ENCODE results near the gene SF3A1. TPM values are rescaled to one million over a fixed set of nuclear protein-coding genes. Genes with fewer than 3 reads are reported as not detected.
A peak's percentile ranks its signal among the peaks of the same experiment; 100 is the strongest.

The SF3A1 gene
- total RNA-seq, 1 experiment from 2014 or later = 167 TPM

DNA sequence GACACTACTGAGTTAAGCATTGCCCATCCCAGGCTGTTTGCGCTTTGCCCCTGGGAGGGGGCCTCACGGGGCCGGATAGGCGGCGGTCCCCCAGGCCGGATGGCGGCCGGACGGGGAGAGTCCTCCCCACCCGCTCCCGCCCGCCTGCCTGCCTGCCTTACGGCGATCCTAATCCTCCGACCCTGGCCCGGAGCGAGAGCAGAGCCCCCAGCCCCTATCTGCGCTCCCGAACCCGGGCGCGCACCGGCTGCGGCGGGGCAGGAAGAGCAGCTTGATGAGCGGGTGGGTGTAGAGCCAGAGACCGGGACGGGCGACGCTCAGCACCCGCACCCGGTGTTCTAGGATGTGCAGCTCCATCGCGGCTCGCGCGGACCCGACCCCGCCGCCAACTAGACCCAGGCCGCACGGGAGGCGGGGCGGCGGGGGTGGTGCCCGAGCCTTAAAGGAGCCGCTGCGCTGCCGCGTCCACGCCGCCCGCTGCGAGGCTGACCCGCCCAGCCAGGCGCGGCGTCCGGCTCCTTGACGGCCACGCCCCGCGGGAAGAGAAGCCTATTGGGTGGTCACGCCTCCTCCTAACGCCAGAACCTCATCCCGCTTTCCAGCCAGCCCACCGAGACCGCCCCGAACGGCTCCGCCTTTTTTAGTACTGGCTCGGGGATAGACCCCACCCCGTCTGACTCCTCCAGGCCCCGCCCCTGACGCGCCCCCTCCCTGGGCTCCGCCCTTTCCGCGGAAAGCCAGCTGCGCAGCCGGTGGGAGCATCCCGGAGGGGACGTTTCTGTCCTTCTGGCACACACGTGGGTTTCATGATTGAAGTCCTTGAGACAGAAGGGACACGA, 67.3 kb downstream of the SF3A1 start, which contains the start of gene CASTOR1:
Gene CASTOR1 (minus strand): TSS at position 365 of the 839 bp plus-strand sequence. CDS start 8 bp downstream, at position 357.
- H3K9me3 Mint-ChIP-seq (ENCODE audit: unreplicated experiment) = no peaks in the 10 kb centered on the region
- H3K27ac Mint-ChIP-seq (ENCODE audit: low read depth, unreplicated experiment) = peak within 1 kb of the TSS; percentile 62
- DNase-seq (ENCODE audit: unreplicated experiment) = peak; percentile 98
- POLR2A ChIA-PET = interaction anchor here (0.6 to 6.0 kb wide), 15 partner anchors 9 to 135 kb away, joined by 3 to 109 read pairs (median 5); partner anchors contain the start of genes CCDC157, MTFP1, SEC14L2 and SF3A1
- intact Hi-C loops (cut with micrococcal nuclease) = loop anchor here (1.0 to 2.0 kb wide), 2 partner anchors 67 to 137 kb away; partner anchors contain the start of genes CCDC157 and SF3A1
- H3K27me3 Mint-ChIP-seq (ENCODE audit: insufficient read depth, unreplicated experiment) = no peaks in the 10 kb centered on the region
- TF ChIP-seq, protein P1, sequence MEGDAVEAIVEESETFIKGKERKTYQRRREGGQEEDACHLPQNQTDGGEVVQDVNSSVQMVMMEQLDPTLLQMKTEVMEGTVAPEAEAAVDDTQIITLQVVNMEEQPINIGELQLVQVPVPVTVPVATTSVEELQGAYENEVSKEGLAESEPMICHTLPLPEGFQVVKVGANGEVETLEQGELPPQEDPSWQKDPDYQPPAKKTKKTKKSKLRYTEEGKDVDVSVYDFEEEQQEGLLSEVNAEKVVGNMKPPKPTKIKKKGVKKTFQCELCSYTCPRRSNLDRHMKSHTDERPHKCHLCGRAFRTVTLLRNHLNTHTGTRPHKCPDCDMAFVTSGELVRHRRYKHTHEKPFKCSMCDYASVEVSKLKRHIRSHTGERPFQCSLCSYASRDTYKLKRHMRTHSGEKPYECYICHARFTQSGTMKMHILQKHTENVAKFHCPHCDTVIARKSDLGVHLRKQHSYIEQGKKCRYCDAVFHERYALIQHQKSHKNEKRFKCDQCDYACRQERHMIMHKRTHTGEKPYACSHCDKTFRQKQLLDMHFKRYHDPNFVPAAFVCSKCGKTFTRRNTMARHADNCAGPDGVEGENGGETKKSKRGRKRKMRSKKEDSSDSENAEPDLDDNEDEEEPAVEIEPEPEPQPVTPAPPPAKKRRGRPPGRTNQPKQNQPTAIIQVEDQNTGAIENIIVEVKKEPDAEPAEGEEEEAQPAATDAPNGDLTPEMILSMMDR (IDR thresholded peaks at IDR 0.05; ENCODE audit: unreplicated experiment) = no peak
- BruUV-seq (replicated peaks) = no TSS peak
- H3K36me3 Mint-ChIP-seq (ENCODE audit: insufficient read depth, unreplicated experiment) = no peaks in the 10 kb centered on the region
- peak within 1 kb of the TSS; percentile 77 for H3K4me3 Mint-ChIP-seq (ENCODE audit: unreplicated experiment)
- CTCF ChIA-PET = interaction anchor here (0.6 to 3.7 kb wide), 17 partner anchors 9 to 1053 kb away, joined by 3 to 48 read pairs (median 12); partner anchors contain the start of genes RNF215, SEC14L2 and TBC1D10A
- H3K4me1 Mint-ChIP-seq (ENCODE audit: insufficient read depth, unreplicated experiment) = peaks cover 6% of the 10 kb centered on the region

DNA sequence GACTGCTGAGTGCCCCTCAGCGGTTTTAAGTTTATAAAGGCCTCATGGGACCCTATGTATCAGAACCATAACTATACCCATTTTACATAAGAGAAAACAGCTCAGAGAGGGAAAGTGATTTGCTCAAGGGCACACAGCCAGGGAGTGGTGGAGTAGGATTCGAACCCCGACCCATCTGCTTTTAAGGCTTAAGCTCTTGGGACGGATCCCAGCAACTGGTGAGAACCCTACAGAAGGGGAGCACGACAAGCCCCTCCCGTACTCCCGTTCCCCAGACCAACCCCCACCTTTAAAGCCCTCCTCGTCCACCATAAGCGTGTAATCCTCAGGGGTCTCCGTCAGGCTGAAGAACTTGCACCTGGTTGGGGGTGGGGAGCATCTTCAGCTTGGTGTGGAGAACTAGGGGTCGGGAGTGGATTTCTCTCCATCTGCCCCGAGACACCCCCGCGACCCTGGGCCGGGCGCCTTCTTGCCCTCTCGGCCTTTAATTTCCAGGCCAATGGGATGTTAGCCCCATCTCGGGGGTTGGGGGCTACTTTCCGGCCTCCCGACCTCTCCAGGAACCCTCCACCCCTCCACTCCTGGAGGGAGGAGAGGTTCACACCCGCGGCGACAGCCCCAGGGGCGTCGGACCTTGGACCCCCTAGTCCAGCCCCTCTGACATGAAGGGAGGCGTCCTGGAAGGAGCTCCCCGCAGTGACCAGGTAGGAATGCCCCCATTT, 68.1 kb downstream of the SF3A1 start:
- CTCF ChIA-PET = interaction anchor here (0.6 to 3.7 kb wide), 43 partner anchors 9 to 1052 kb away, joined by 3 to 48 read pairs (median 5); partner anchors contain the start of genes RNF215, SEC14L2 and TBC1D10A
- Mint-ChIP-seq H3K4me1 (ENCODE audit: insufficient read depth, unreplicated experiment) (peaks cover 6% of the 10 kb centered on the region), H3K36me3 (ENCODE audit: insufficient read depth, unreplicated experiment) (no peaks in the 10 kb centered on the region), H3K27me3 (ENCODE audit: insufficient read depth, unreplicated experiment) (no peaks in the 10 kb centered on the region), H3K27ac (ENCODE audit: low read depth, unreplicated experiment) (peak overlapping the region; percentile 27), H3K9me3 (ENCODE audit: unreplicated experiment) (no peaks in the 10 kb centered on the region), H3K4me3 (ENCODE audit: unreplicated experiment) (peak overlapping the region; percentile 77)
- no peak for DNase-seq (ENCODE audit: unreplicated experiment)
- intact Hi-C loops (cut with micrococcal nuclease) = loop anchor here (1.0 to 2.0 kb wide), 4 partner anchors 39 to 138 kb away; partner anchors contain the start of genes CCDC157, RNF215 and SF3A1
- no TSS peak for BruUV-seq (replicated peaks)
- POLR2A ChIA-PET = interaction anchor here (1.0 to 6.0 kb wide), 15 partner anchors 9 to 187 kb away, joined by 3 to 109 read pairs (median 5); partner anchors contain the start of genes CCDC157, MTFP1, RNF215 and SEC14L2
- TF ChIP-seq, protein P1 (IDR thresholded peaks at IDR 0.05; ENCODE audit: unreplicated experiment) = no peak

DNA sequence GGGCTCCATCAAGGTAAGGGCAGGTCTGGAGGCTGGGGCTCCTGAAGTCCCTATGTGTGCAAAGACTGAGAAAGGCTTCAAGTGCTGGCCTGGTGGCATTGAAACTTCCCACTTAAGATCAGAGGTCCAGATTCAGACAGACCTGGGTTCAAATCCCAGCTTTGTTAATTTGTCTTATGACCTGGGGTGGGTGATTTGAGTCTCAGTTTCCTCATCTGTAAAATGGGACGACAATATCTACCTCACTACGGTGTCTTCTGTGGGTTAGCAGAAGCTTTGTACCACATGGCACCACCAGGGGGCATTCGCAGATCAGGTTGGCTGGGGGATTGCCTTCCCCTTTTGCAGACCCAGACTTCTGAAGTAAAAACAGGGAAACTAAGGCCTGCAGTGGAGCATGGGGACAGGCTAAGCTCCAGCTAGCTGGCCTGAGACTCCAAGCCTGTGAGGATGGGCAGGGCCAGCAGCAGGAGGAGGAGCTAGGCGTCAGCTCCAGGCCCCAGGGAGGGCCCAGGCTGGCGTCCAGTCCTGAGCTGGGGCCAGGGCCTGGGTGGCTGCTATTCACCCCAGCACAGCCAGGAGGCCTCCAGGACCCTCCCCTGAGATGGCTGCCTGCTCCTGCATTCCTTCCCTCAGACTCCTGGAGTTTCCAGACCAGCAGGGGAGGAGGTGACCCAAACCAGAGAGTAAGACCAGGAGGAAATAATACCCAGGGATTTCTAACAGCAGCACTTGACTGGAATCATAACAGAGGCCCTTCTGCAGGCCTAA, 68.9 kb downstream of the SF3A1 start:
- ChIA-PET POLR2A (interaction anchor here (0.6 to 6.0 kb wide), 13 partner anchors 8 to 495 kb away, joined by 3 to 109 read pairs (median 5); partner anchors contain the start of genes CCDC157, MTFP1, RNF215 and SEC14L2), CTCF (interaction anchor here (0.5 to 3.7 kb wide), 54 partner anchors 8 to 562 kb away, joined by 3 to 48 read pairs (median 4); partner anchors contain the start of genes RNF215, SEC14L2 and TBC1D10A)
- H3K4me3 Mint-ChIP-seq (ENCODE audit: unreplicated experiment) = peak overlapping the region; percentile 77
- peak overlapping the region; percentile 27 for H3K27ac Mint-ChIP-seq (ENCODE audit: low read depth, unreplicated experiment)
- intact Hi-C loops (cut with micrococcal nuclease) = loop anchor here (1.0 to 2.0 kb wide), 4 partner anchors 25 to 99 kb away; partner anchors contain the start of genes CCDC157, RNF215 and SF3A1
- BruUV-seq (replicated peaks) = no TSS peak
- H3K36me3 Mint-ChIP-seq (ENCODE audit: insufficient read depth, unreplicated experiment) = no peaks in the 10 kb centered on the region
- DNase-seq (ENCODE audit: unreplicated experiment) = peak; percentile 90
- TF ChIP-seq, protein P1 (IDR thresholded peaks at IDR 0.05; ENCODE audit: unreplicated experiment) = peak; percentile 50
- peaks cover 6% of the 10 kb centered on the region for H3K4me1 Mint-ChIP-seq (ENCODE audit: insufficient read depth, unreplicated experiment)
- H3K9me3 Mint-ChIP-seq (ENCODE audit: unreplicated experiment) = no peaks in the 10 kb centered on the region
- no peaks in the 10 kb centered on the region for H3K27me3 Mint-ChIP-seq (ENCODE audit: insufficient read depth, unreplicated experiment)

Measured in MCF 10A (cell line).